Lower lobe of right lung (tissue), 2 donors: ENCODE measurements around the gene EVL. TPM values are rescaled to one million over a fixed set of nuclear protein-coding genes. Genes with fewer than 3 reads are reported as not detected.

ENCODE experiments used
- ATAC-seq, 2 donors: fragments of 200-7000 bp; cut with Tn5 transposase; one replicate each; pipeline ENCODE4 v1.9.1; 2020 to 2022; ENCODE audit warnings: mild to moderate bottlenecking in 2 of 2, moderate library complexity in 2 of 2
- DNase-seq: peaks from one replicate; pipeline ENCODE4 v3.0.0-alpha.2; 2020
- H3K27ac ChIP-seq: fragments of 200-600 bp; one replicate; pipeline ENCODE4 v1.8.0; 2022
- H3K27me3 ChIP-seq: fragments of 200-600 bp; one replicate; pipeline ENCODE4 v1.8.0; 2022; ENCODE audit warnings: low read depth
- H3K36me3 ChIP-seq: fragments of 200-600 bp; one replicate; pipeline ENCODE4 v1.8.0; 2022; ENCODE audit warnings: mild to moderate bottlenecking
- H3K4me1 ChIP-seq: fragments of 200-600 bp; one replicate; pipeline ENCODE4 v1.8.0; 2022
- H3K4me3 ChIP-seq: fragments of 200-600 bp; one replicate; pipeline ENCODE4 v1.8.0; 2022; ENCODE audit warnings: mild to moderate bottlenecking
- H3K9me3 ChIP-seq: fragments of 200-600 bp; one replicate; pipeline ENCODE4 v1.8.0; 2022
- intact Hi-C: fragments of 100-400 bp; cut with DNase I; formaldehyde crosslinking; loops from one replicate; pipeline ENCODE4 v1.11.0; 2022
- total RNA-seq: library from RNA; stranded (reverse); fragmentation: NEBNext Ultra II Directional; extraction: Animal tissue kit (Norgen Biotek cat#: 25700); gene quantifications from one replicate; pipeline ENCODE4 v1.2.1, GENCODE V29; 2021
- TF ChIP-seq, protein P1 (sequence below): fragments of 200-600 bp; IDR thresholded peaks from one replicate; pipeline ENCODE4 v1.8.0; 2022; ENCODE audit warnings: antibody characterized with exemption, mild to moderate bottlenecking
- donor health status: DM: no; HTN: yes; CAD: no; lungs with severe emphysema.

The EVL gene
- total RNA-seq, 1 donor from 2014 or later, result 226 TPM

DNA sequence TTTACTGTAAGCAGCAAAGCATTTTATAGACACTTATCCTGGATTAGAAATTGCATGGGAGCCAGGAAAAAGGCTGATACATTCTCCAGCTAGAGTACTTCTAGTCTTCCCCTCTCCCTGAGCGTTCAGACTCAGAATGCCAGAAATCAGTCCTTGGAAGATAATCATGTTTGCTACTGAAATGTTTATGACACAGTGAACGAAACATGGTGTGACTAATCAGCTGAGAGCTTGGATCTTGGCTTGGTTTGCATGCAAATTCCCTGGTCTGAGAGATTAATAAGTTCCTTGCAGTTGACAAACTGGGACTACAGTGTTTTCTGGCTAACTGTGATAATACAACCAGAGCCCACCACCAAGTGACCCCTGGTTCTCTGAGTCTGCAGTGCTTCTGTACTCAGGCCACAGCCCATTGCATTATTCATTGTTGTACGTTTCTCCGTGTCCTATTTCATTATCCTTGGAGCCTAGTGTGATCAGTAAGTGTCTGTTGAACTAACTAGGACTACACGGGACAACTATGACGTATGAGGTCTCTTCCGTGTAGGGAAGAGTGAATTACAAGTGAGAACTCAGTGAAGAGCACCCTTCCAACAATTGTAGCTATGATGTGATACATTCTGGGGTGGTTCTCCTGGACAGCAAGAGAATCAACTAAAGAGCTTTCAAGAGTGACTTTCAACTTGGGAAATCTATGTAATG is 34.6 kb upstream of the EVL start:
- intact Hi-C loops, result no loop called here

DNA sequence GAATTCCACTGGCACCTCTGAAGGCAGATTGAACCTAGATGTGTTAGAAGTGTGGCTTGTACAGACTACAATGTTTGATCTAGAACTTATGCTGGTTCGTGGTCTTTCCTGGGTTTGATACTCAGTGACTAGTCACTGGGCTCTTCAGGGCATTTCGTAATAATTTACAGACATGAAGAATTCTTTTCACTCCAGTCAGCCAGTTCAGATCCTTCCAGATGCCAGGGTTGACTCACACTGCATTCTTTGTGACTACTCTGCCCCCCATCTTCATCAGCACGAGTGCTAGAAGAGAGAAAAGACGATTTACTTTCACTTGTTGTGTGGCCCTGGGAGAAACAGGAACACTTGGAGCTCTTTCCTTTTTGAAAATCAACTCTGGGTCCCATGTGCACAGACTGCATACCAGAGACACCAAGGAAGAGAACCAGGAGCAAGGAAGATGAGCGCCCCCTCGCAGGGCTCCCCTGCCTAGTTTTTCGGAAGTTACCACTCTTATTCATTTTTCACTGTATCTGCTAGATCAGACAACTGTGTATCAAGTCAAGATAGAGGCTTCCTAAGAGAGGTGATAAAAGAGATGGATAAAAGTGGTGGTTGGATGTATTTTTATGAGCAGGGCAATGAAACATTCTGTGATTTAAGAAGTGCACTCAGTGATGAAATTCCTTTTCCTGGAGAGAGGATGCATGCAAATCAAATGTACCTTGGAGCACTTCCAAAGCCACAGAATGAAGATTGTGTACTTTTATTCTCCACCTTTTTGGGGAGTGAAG is 33.5 kb upstream of the EVL start:
- Histone ChIP-seq H3K4me1 (peaks cover 42% of the 10 kb centered on the region), H3K36me3 (no peaks in the 10 kb centered on the region), H3K4me3 (peak overlapping the region; percentile 32), H3K27me3 (no peaks in the 10 kb centered on the region), H3K9me3 (no peaks in the 10 kb centered on the region), H3K27ac (peak overlapping the region; percentile 75)
- intact Hi-C loops, result no loop called here
- peak; percentile 90 to 92 for ATAC-seq
- TF ChIP-seq, protein P1, sequence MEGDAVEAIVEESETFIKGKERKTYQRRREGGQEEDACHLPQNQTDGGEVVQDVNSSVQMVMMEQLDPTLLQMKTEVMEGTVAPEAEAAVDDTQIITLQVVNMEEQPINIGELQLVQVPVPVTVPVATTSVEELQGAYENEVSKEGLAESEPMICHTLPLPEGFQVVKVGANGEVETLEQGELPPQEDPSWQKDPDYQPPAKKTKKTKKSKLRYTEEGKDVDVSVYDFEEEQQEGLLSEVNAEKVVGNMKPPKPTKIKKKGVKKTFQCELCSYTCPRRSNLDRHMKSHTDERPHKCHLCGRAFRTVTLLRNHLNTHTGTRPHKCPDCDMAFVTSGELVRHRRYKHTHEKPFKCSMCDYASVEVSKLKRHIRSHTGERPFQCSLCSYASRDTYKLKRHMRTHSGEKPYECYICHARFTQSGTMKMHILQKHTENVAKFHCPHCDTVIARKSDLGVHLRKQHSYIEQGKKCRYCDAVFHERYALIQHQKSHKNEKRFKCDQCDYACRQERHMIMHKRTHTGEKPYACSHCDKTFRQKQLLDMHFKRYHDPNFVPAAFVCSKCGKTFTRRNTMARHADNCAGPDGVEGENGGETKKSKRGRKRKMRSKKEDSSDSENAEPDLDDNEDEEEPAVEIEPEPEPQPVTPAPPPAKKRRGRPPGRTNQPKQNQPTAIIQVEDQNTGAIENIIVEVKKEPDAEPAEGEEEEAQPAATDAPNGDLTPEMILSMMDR, result no peak
- DNase-seq, result no peak

More for the DNA sequence above, 34.6 kb upstream of the EVL start:
- TF ChIP-seq, protein P1, result no peak
- Histone ChIP-seq H3K27me3 (no peaks in the 10 kb centered on the region), H3K4me1 (peaks cover 42% of the 10 kb centered on the region), H3K36me3 (no peaks in the 10 kb centered on the region), H3K27ac (peak overlapping the region; percentile 75), H3K9me3 (no peaks in the 10 kb centered on the region), H3K4me3 (no peak overlapping the region)
- no peak for DNase-seq
- peak; percentile 16 to 44 for ATAC-seq

DNA sequence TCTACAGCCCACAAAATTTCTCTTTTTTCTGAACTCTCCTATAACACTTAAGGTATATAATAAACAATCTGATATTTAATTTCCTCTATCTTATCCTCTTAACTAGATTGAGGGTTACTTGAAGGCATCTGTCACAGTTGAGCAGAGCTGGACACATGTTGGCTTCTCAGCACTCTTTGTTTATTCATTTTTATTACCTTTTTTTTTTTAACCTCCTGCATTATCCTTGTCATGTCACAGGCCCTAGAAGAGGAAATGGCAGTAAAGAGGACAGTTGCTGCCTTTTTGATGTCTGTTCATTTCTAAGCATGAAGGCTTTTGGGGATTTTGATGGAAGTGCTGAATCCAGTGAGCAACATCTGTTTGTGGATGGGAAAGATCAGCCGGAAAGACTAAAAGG is 32.5 kb upstream of the EVL start:
- Histone ChIP-seq H3K4me3 (no peak overlapping the region), H3K4me1 (peaks cover 45% of the 10 kb centered on the region), H3K9me3 (no peaks in the 10 kb centered on the region), H3K27me3 (no peaks in the 10 kb centered on the region), H3K27ac (no peak overlapping the region), H3K36me3 (no peaks in the 10 kb centered on the region)
- ATAC-seq (no peak), DNase-seq (no peak)
- TF ChIP-seq, protein P1, result no peak
- intact Hi-C loops, result no loop called here

DNA sequence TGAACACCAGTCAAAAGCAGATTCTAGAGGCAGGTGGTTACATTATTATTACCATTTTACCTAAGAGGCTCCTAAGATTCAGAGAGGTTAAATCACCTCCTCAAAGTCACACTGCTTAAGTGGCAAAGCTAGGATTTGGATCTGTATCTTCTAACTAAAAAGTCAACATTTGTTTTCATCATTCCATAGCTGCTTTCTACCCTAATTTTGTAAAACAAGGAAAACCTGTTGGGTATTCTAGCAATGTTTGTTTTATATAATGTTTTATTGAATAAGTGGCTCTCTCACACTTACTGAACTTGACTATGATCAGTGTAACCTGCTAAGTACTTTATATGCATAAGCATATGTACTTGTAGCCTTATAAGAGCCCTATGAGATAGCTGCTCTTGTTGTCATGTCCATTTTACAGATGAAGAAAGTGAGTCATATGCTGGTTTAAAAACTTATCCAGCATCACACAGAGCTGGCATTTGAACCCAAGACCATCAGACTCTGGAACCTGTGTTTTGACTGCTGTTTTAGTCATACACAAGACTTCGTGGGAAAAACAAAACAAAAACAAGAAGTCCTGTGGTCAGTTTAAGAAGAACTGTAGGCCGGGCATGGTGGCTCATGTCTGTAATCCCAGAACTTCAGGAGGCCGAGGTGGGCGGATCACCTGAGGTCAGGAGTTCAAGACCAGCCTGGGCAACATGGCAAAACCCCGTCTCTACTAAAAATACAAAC is 31.7 kb upstream of the EVL start:
- TF ChIP-seq, protein P1, result no peak
- ATAC-seq (no peak), DNase-seq (no peak)
- no peak overlapping the region for H3K4me3 ChIP-seq
- H3K4me1 ChIP-seq, result peaks cover 51% of the 10 kb centered on the region
- no peaks in the 10 kb centered on the region for H3K36me3 ChIP-seq
- H3K27me3 ChIP-seq, result no peaks in the 10 kb centered on the region
- intact Hi-C loops, result no loop called here
- no peaks in the 10 kb centered on the region for H3K9me3 ChIP-seq
- H3K27ac ChIP-seq, result no peak overlapping the region

DNA sequence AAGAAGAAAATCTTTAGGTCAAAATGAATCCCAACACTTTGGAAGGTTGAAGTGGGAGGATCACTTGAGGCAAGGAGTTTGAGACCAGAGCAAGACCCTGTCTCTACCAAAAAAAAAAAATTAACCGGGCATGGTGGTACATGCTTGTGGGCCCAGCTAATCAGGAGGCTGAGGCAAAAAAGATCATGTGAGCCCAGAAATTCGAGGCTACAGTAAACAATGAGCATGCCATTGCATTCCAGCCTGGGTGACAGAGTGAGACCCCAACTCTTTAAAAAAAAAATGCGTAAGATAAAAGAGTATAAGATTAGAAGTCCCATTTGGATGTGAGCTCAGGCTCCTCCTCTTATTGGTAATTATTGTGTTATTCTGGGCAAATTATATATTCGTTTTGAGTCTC is 30.8 kb upstream of the EVL start:
- Histone ChIP-seq H3K36me3 (no peaks in the 10 kb centered on the region), H3K27me3 (no peaks in the 10 kb centered on the region), H3K4me1 (peaks cover 47% of the 10 kb centered on the region), H3K9me3 (no peaks in the 10 kb centered on the region), H3K4me3 (no peak overlapping the region), H3K27ac (no peak overlapping the region)
- no peak for ATAC-seq
- DNase-seq, result no peak
- intact Hi-C loops, result no loop called here
- TF ChIP-seq, protein P1, result no peak
